Smooth muscle cell (in vitro differentiated cells): ENCODE data around the gene ASB13. TPM values are rescaled to one million over a fixed set of nuclear protein-coding genes. Genes with fewer than 3 reads are reported as not detected.

ENCODE experiments used
- DNase-seq: peaks from one replicate; lab custom pipeline; 2025; ENCODE audit not compliant: unreplicated experiment; lab: John Stamatoyannopoulos, UW
- H2AFZ ChIP-seq: fragments of 200-600 bp; sonication (generic); 2 replicates; pipeline ENCODE4 v1.6.0; 2016; ENCODE audit warnings: antibody characterized with exemption, low read depth, mild to moderate bottlenecking
- H3F3A ChIP-seq: fragments of 200-600 bp; sonication (generic); 2 replicates; pipeline ENCODE4 v1.6.0; 2017; ENCODE audit warnings: antibody characterized with exemption, low read depth
- H3K27ac ChIP-seq: fragments of 200-600 bp; sonication (generic); 2 replicates; pipeline ENCODE4 v1.5.1; 2016; ENCODE audit warnings: low read depth, mild to moderate bottlenecking
- H3K27me3 ChIP-seq: fragments of 200-600 bp; sonication (generic); 2 replicates; pipeline ENCODE4 v1.6.1; 2016; ENCODE audit warnings: low read depth, mild to moderate bottlenecking
- H3K36me3 ChIP-seq: fragments of 200-600 bp; sonication (generic); 2 replicates; pipeline ENCODE4 v1.5.1; 2016; ENCODE audit warnings: low read depth
- H3K4me1 ChIP-seq: fragments of 200-600 bp; sonication (generic); 2 replicates; pipeline ENCODE4 v1.5.1; 2016; ENCODE audit warnings: low read depth
- H3K4me2 ChIP-seq: fragments of 200-600 bp; sonication (generic); 2 replicates; pipeline ENCODE4 v1.6.0; 2016; ENCODE audit warnings: mild to moderate bottlenecking
- H3K4me3 ChIP-seq: fragments of 200-600 bp; sonication (generic); 2 replicates; pipeline ENCODE4 v1.5.1; 2016; ENCODE audit warnings: mild to moderate bottlenecking
- H3K79me2 ChIP-seq: fragments of 200-600 bp; sonication (generic); 2 replicates; pipeline ENCODE4 v1.6.0; 2016; ENCODE audit warnings: low read depth, mild to moderate bottlenecking
- H3K9ac ChIP-seq: fragments of 200-600 bp; sonication (generic); 2 replicates; pipeline ENCODE4 v1.6.0; 2016; ENCODE audit warnings: low read depth
- H3K9me3 ChIP-seq: fragments of 200-600 bp; sonication (generic); replicated peaks from 2 replicates; pipeline ENCODE4 v1.5.1; 2016; ENCODE audit warnings: low read depth
- H4K20me1 ChIP-seq: fragments of 200-600 bp; sonication (generic); 2 replicates; pipeline ENCODE4 v1.6.0; 2016; ENCODE audit warnings: low read depth
- CTCF ChIP-seq: fragments of 200-600 bp; sonication (generic); IDR thresholded peaks from 2 replicates; pipeline ENCODE4 v1.5.1; 2017; ENCODE audit warnings: borderline replicate concordance, mild to moderate bottlenecking, antibody characterized with exemption; ENCODE audit not compliant: insufficient read depth, poor library complexity, severe bottlenecking
- WGBS: methylation state at CpG from one replicate; pipeline ENCODE4 v1.1.7; 2016; ENCODE audit warnings: low lambda C conversion rate; 5-methylcytosine and 5-hydroxymethylcytosine counted together
- polyA plus RNA-seq: library from polyadenylated mRNA; unstranded; fragments of >200 nt; fragmentation: Nextera tagmentation; extraction: Ambion mirVana; gene quantifications from 2 replicates; pipeline ENCODE4 v1.2.1, GENCODE V29; 2016
- total RNA-seq: library from RNA; depleted of rRNA; stranded (reverse); fragments of >200 nt; gene quantifications from 2 replicates; pipeline ENCODE4 v1.2.3, GENCODE V29; 2014

The ASB13 gene
- total and polyA plus RNA-seq, 2 experiments from 2014 or later, result 12.6 to 34.7 TPM

GRCh38 chr10:5665373-5666007 is 905 bp downstream of the ASB13 start:
- DNase-seq, result no peak
- no peak for TF ChIP-seq CTCF
- H3K27ac ChIP-seq, result no peak overlapping the region
- H3K9ac ChIP-seq, result peak overlapping the region; percentile 22
- no peaks in the 10 kb centered on the region for H3F3A ChIP-seq
- WGBS, result 31% methylated on average over 9 of the region's 9 CpGs
- H3K9me3 ChIP-seq, result no peaks in the 10 kb centered on the region
- peak overlapping the region; percentile 94 for H3K4me2 ChIP-seq
- H3K79me2 ChIP-seq, result peaks cover 36% of the 10 kb centered on the region
- H2AFZ ChIP-seq, result peak overlapping the region; percentile 61
- H4K20me1 ChIP-seq, result peaks cover 4% of the 10 kb centered on the region
- peaks cover 16% of the 10 kb centered on the region for H3K4me1 ChIP-seq
- H3K36me3 ChIP-seq, result no peaks in the 10 kb centered on the region
- no peaks in the 10 kb centered on the region for H3K27me3 ChIP-seq
- H3K4me3 ChIP-seq, result peak overlapping the region; percentile 78

- H3K79me2 ChIP-seq, result peaks cover 45% of the 10 kb centered on the region
- H4K20me1 ChIP-seq, result peaks cover 4% of the 10 kb centered on the region
- DNase-seq, result no peak
- no peak overlapping the region for H3K4me3 ChIP-seq
- H3K4me2 ChIP-seq, result no peak overlapping the region
- H3K9me3 ChIP-seq, result no peaks in the 10 kb centered on the region
- no peak overlapping the region for H3K27ac ChIP-seq
- H3K4me1 ChIP-seq, result peaks cover 23% of the 10 kb centered on the region
- no peak overlapping the region for H2AFZ ChIP-seq
- WGBS, result 63% methylated on average over 12 of the region's 12 CpGs
- no peaks in the 10 kb centered on the region for H3F3A ChIP-seq
- no peaks in the 10 kb centered on the region for H3K36me3 ChIP-seq
- TF ChIP-seq CTCF, result no peak
- H3K9ac ChIP-seq, result no peak overlapping the region
- no peaks in the 10 kb centered on the region for H3K27me3 ChIP-seq
These were observed 2.5 kb downstream of the ASB13 start for GRCh38 chr10:5663692-5664427.

GRCh38 chr10:5662708-5663579 is 3.5 kb downstream of the ASB13 start:
- Histone ChIP-seq H3K27ac (no peak overlapping the region), H3K4me2 (no peak overlapping the region), H3K36me3 (no peaks in the 10 kb centered on the region), H3K9me3 (no peaks in the 10 kb centered on the region), H3K4me3 (no peak overlapping the region), H3K27me3 (no peaks in the 10 kb centered on the region), H2AFZ (no peak overlapping the region), H4K20me1 (peaks cover 4% of the 10 kb centered on the region), H3F3A (no peaks in the 10 kb centered on the region), H3K79me2 (peaks cover 53% of the 10 kb centered on the region), H3K9ac (no peak overlapping the region), H3K4me1 (peaks cover 23% of the 10 kb centered on the region)
- no peak for DNase-seq
- TF ChIP-seq CTCF, result no peak
- 84% methylated on average over 9 of the region's 9 CpGs for WGBS
